GM19452 (cell line): Measurements from ENCODE around the gene SETBP1.

Experiments used
- ATAC-seq: cut with Tn5 transposase; IDR thresholded peaks from one replicate; pipeline ENCODE4 v1.9.1; 2021; ENCODE audit not compliant: unreplicated experiment

SETBP1 gene

GRCh38 chr18:44838971-44839666 lies 158.4 kb downstream of the SETBP1 start:
- ATAC-seq, result peak; percentile 98

GRCh38 chr18:44840058-44840790 lies 159.5 kb downstream of the SETBP1 start:
- ATAC-seq, result no peak

- ATAC-seq, result no peak
Observed at GRCh38 chr18:44841221-44841620, 160.5 kb downstream of the SETBP1 start.

GRCh38 chr18:44841752-44842587 lies 161.3 kb downstream of the SETBP1 start:
- ATAC-seq, result no peak

GRCh38 chr18:44842588-44843412 lies 162.1 kb downstream of the SETBP1 start:
- no peak for ATAC-seq

GRCh38 chr18:44844486-44844885 lies 163.8 kb downstream of the SETBP1 start:
- ATAC-seq, result no peak

GRCh38 chr18:44846450-44846849 lies 165.8 kb downstream of the SETBP1 start:
- ATAC-seq, result no peak

GRCh38 chr18:44848644-44849335 lies 168.1 kb downstream of the SETBP1 start:
- ATAC-seq, result no peak

GRCh38 chr18:44849361-44849760 lies 168.7 kb downstream of the SETBP1 start:
- no peak for ATAC-seq

GRCh38 chr18:44850001-44850400 lies 169.3 kb downstream of the SETBP1 start:
- ATAC-seq, result no peak

- ATAC-seq, result no peak
Observed at GRCh38 chr18:44851856-44852621, 171.4 kb downstream of the SETBP1 start.

- ATAC-seq, result no peak
Observed at GRCh38 chr18:44852818-44853217, 172.1 kb downstream of the SETBP1 start.

- ATAC-seq, result no peak
Observed at GRCh38 chr18:44853430-44853829, 172.7 kb downstream of the SETBP1 start.

- no peak for ATAC-seq
Observed at GRCh38 chr18:44855681-44856080, 175.0 kb downstream of the SETBP1 start.

GRCh38 chr18:44856157-44856556 lies 175.5 kb downstream of the SETBP1 start:
- no peak for ATAC-seq

- no peak for ATAC-seq
Observed at GRCh38 chr18:44857081-44857480, 176.4 kb downstream of the SETBP1 start.

GRCh38 chr18:44857744-44858491 lies 177.2 kb downstream of the SETBP1 start:
- ATAC-seq, result no peak

- ATAC-seq, result no peak
Observed at GRCh38 chr18:44859263-44859662, 178.6 kb downstream of the SETBP1 start.
